Activated naive CD8-positive, alpha-beta T cell treated with anti-CD3 and anti-CD28 coated beads, Interleukin-2, amount 50 U/mL, for 24 hours (primary cell): ENCODE data around the gene ALDH16A1.

Experiments
- ATAC-seq: fragments of 150-1000 bp; cut with Tn5 transposase; one replicate; pipeline ENCODE4 v1.10.0; 2021
- DNase-seq: peaks from one replicate; pipeline ENCODE4 v3.0.0; 2021
- H3K27ac Mint-ChIP-seq: one replicate; pipeline ENCODE4 v1.8.0; 2021; ENCODE audit warnings: mild to moderate bottlenecking, mixed read lengths
- H3K27me3 Mint-ChIP-seq: one replicate; pipeline ENCODE4 v1.8.0; 2021; ENCODE audit warnings: mixed read lengths
- H3K36me3 Mint-ChIP-seq: one replicate; pipeline ENCODE4 v1.8.0; 2021; ENCODE audit warnings: low read depth, mixed read lengths
- H3K4me1 Mint-ChIP-seq: one replicate; pipeline ENCODE4 v1.8.0; 2021; ENCODE audit warnings: mixed read lengths
- H3K4me3 Mint-ChIP-seq: one replicate; pipeline ENCODE4 v1.8.0; 2021; ENCODE audit warnings: mild to moderate bottlenecking, moderate library complexity, mixed read lengths
- H3K9me3 Mint-ChIP-seq: one replicate; pipeline ENCODE4 v1.8.0; 2021; ENCODE audit warnings: mixed read lengths

The ALDH16A1 gene

GRCh38 chr19:49475191-49475917, 22.3 kb downstream of the ALDH16A1 start:
- Mint-ChIP-seq H3K4me1 (peaks cover 51% of the 10 kb centered on the region), H3K27me3 (no peaks in the 10 kb centered on the region), H3K27ac (peak overlapping the region; percentile 90), H3K4me3 (peak overlapping the region; percentile 80), H3K9me3 (no peaks in the 10 kb centered on the region), H3K36me3 (peaks cover 4% of the 10 kb centered on the region)
- peak; percentile 29 for DNase-seq
- no peak for ATAC-seq

- Mint-ChIP-seq H3K4me3 (peak overlapping the region; percentile 80), H3K27ac (peak overlapping the region; percentile 88), H3K36me3 (peaks cover 4% of the 10 kb centered on the region), H3K4me1 (peaks cover 43% of the 10 kb centered on the region), H3K9me3 (no peaks in the 10 kb centered on the region), H3K27me3 (no peaks in the 10 kb centered on the region)
- DNase-seq (peak; percentile 85), ATAC-seq (peak; percentile 72)
Measured at GRCh38 chr19:49475995-49476880, 23.2 kb downstream of the ALDH16A1 start.

GRCh38 chr19:49479975-49480628, 27.1 kb downstream of the ALDH16A1 start:
- DNase-seq (no peak), ATAC-seq (no peak)
- Mint-ChIP-seq H3K4me3 (peak overlapping the region; percentile 14), H3K27me3 (no peaks in the 10 kb centered on the region), H3K36me3 (peaks cover 10% of the 10 kb centered on the region), H3K27ac (no peak overlapping the region), H3K4me1 (peaks cover 19% of the 10 kb centered on the region), H3K9me3 (no peaks in the 10 kb centered on the region)

- Mint-ChIP-seq H3K36me3 (peaks cover 14% of the 10 kb centered on the region), H3K4me3 (no peak overlapping the region)
Measured at GRCh38 chr19:49481020-49481683, 28.1 kb downstream of the ALDH16A1 start.

GRCh38 chr19:49486232-49486631, 33.2 kb downstream of the ALDH16A1 start:
- Mint-ChIP-seq H3K36me3 (peaks cover 53% of the 10 kb centered on the region), H3K27me3 (peaks cover 10% of the 10 kb centered on the region), H3K4me1 (peaks cover 45% of the 10 kb centered on the region), H3K27ac (peak overlapping the region; percentile 86), H3K4me3 (peak overlapping the region; percentile 99), H3K9me3 (no peaks in the 10 kb centered on the region)
- ATAC-seq (no peak), DNase-seq (no peak)

More at GRCh38 chr19:49481020-49481683, 28.1 kb downstream of the ALDH16A1 start:
- DNase-seq, result no peak
- no peak overlapping the region for H3K27ac Mint-ChIP-seq
- ATAC-seq, result no peak
- no peaks in the 10 kb centered on the region for H3K9me3 Mint-ChIP-seq
- H3K4me1 Mint-ChIP-seq, result peaks cover 13% of the 10 kb centered on the region
- no peaks in the 10 kb centered on the region for H3K27me3 Mint-ChIP-seq

GRCh38 chr19:49486710-49487276, 33.8 kb downstream of the ALDH16A1 start:
- DNase-seq (no peak), ATAC-seq (no peak)
- H3K36me3 Mint-ChIP-seq, result peaks cover 59% of the 10 kb centered on the region
- H3K27me3 Mint-ChIP-seq, result peaks cover 10% of the 10 kb centered on the region
- peak overlapping the region; percentile 99 for H3K4me3 Mint-ChIP-seq
- peak overlapping the region; percentile 100 for H3K27ac Mint-ChIP-seq
- H3K4me1 Mint-ChIP-seq, result peaks cover 45% of the 10 kb centered on the region
- H3K9me3 Mint-ChIP-seq, result no peaks in the 10 kb centered on the region

GRCh38 chr19:49487277-49488045, 34.4 kb downstream of the ALDH16A1 start, which contains the start of gene RPL13A:
Gene RPL13A, plus strand, starts transcription at chr19:49487608. Its CDS starts 22 bp downstream, at chr19:49487630.
- peak; percentile 100 for DNase-seq
- Mint-ChIP-seq H3K4me3 (peak within 1 kb of the TSS; percentile 99), H3K36me3 (peaks cover 62% of the 10 kb centered on the region), H3K27ac (peak within 1 kb of the TSS; percentile 100), H3K9me3 (no peaks in the 10 kb centered on the region), H3K4me1 (peaks cover 45% of the 10 kb centered on the region), H3K27me3 (peaks cover 10% of the 10 kb centered on the region)
- ATAC-seq, result peak; percentile 83

GRCh38 chr19:49488046-49488862, 35.2 kb downstream of the ALDH16A1 start:
- Mint-ChIP-seq H3K27me3 (peaks cover 10% of the 10 kb centered on the region), H3K4me1 (peaks cover 50% of the 10 kb centered on the region), H3K36me3 (peaks cover 69% of the 10 kb centered on the region), H3K9me3 (no peaks in the 10 kb centered on the region), H3K4me3 (peak overlapping the region; percentile 99), H3K27ac (peak overlapping the region; percentile 100)
- ATAC-seq (no peak), DNase-seq (no peak)

GRCh38 chr19:49488863-49489537, 36.0 kb downstream of the ALDH16A1 start:
- Mint-ChIP-seq H3K4me1 (peaks cover 53% of the 10 kb centered on the region), H3K4me3 (peak overlapping the region; percentile 99), H3K36me3 (peaks cover 68% of the 10 kb centered on the region)

GRCh38 chr19:49489601-49490167, 36.7 kb downstream of the ALDH16A1 start:
- peak overlapping the region; percentile 99 for H3K4me3 Mint-ChIP-seq
- peaks cover 68% of the 10 kb centered on the region for H3K36me3 Mint-ChIP-seq
- peak overlapping the region; percentile 100 for H3K27ac Mint-ChIP-seq
- peak; percentile 38 for DNase-seq
- no peaks in the 10 kb centered on the region for H3K9me3 Mint-ChIP-seq
- peaks cover 53% of the 10 kb centered on the region for H3K4me1 Mint-ChIP-seq
- peaks cover 10% of the 10 kb centered on the region for H3K27me3 Mint-ChIP-seq
- no peak for ATAC-seq

More at GRCh38 chr19:49488863-49489537, 36.0 kb downstream of the ALDH16A1 start:
- no peak for ATAC-seq
- Mint-ChIP-seq H3K27ac (peak overlapping the region; percentile 100), H3K9me3 (no peaks in the 10 kb centered on the region), H3K27me3 (peaks cover 10% of the 10 kb centered on the region)
- no peak for DNase-seq

- no peak for ATAC-seq
- peaks cover 68% of the 10 kb centered on the region for H3K36me3 Mint-ChIP-seq
Measured at GRCh38 chr19:49490287-49491029, 37.4 kb downstream of the ALDH16A1 start.

More at GRCh38 chr19:49490287-49491029, 37.4 kb downstream of the ALDH16A1 start:
- Mint-ChIP-seq H3K9me3 (no peaks in the 10 kb centered on the region), H3K27ac (peak overlapping the region; percentile 100), H3K4me3 (peak overlapping the region; percentile 99), H3K27me3 (peaks cover 10% of the 10 kb centered on the region), H3K4me1 (peaks cover 58% of the 10 kb centered on the region)
- DNase-seq, result peak; percentile 20
